ENCODE data around the gene VEZT.

The VEZT gene

GRCh38 chr12:95262808-95263207, 45.2 kb downstream of the VEZT start:
- Histone ChIP-seq H4K8ac (ENCODE audit: low read depth, low read length) (no peak overlapping the region), H3K27me3 (ENCODE audit: insufficient read depth, low read length, poor library complexity) (no peaks in the 10 kb centered on the region), H3K79me1 (ENCODE audit: low read length) (no peaks in the 10 kb centered on the region), H4K5ac (ENCODE audit: low read length) (no peak overlapping the region), H3K4me1 (ENCODE audit: control insufficient read depth, low read depth, low read length) (no peaks in the 10 kb centered on the region), H3K27ac (ENCODE audit: low read depth, low read length) (no peak overlapping the region), H3K4ac (ENCODE audit: low read depth, low read length) (no peak overlapping the region), H3K9ac (ENCODE audit: low read length) (no peak overlapping the region), H2AK5ac (ENCODE audit: low read length) (no peak overlapping the region), H3K4me2 (ENCODE audit: low read length) (no peak overlapping the region), H3K79me2 (ENCODE audit: control insufficient read depth, insufficient read depth, low read length) (no peaks in the 10 kb centered on the region), H2BK5ac (ENCODE audit: low read length) (no peak overlapping the region), H3K18ac (ENCODE audit: low read length) (no peak overlapping the region), H2BK120ac (ENCODE audit: low read depth, low read length) (no peak overlapping the region), H3K4me3 (ENCODE audit: low read length) (no peak overlapping the region), H3K56ac (ENCODE audit: low read length) (no peak overlapping the region), H3K36me3 (ENCODE audit: control insufficient read depth, insufficient read depth, low read length) (no peaks in the 10 kb centered on the region), H2BK15ac (replicated peaks; ENCODE audit: low read depth) (no peak overlapping the region), H3K23ac (ENCODE audit: low read length) (no peak overlapping the region)
- peak; percentile 25 for DNase-seq
- WGBS (ENCODE audit: extremely low coverage, insufficient coverage, low lambda C conversion rate): no CpG with 5 or more reads among the region's 3 CpGs

- no peak overlapping the region for H3K27ac ChIP-seq (ENCODE audit: low read depth, low read length)
- H3K79me2 ChIP-seq (ENCODE audit: control insufficient read depth, insufficient read depth, low read length): no peaks in the 10 kb centered on the region
- no peak overlapping the region for H4K8ac ChIP-seq (ENCODE audit: low read depth, low read length)
- peak; percentile 26 for DNase-seq
- no peak overlapping the region for H3K23ac ChIP-seq (ENCODE audit: low read length)
- no peak overlapping the region for H3K18ac ChIP-seq (ENCODE audit: low read length)
- H2AK5ac ChIP-seq (ENCODE audit: low read length): no peak overlapping the region
- no peak overlapping the region for H3K4ac ChIP-seq (ENCODE audit: low read depth, low read length)
- H4K5ac ChIP-seq (ENCODE audit: low read length): no peak overlapping the region
- H2BK120ac ChIP-seq (ENCODE audit: low read depth, low read length): no peak overlapping the region
- H2BK5ac ChIP-seq (ENCODE audit: low read length): no peak overlapping the region
- no peak overlapping the region for H3K4me2 ChIP-seq (ENCODE audit: low read length)
- no peaks in the 10 kb centered on the region for H3K36me3 ChIP-seq (ENCODE audit: control insufficient read depth, insufficient read depth, low read length)
- H3K4me3 ChIP-seq (ENCODE audit: low read length): no peak overlapping the region
- no peak overlapping the region for H3K56ac ChIP-seq (ENCODE audit: low read length)
- no peaks in the 10 kb centered on the region for H3K79me1 ChIP-seq (ENCODE audit: low read length)
- H3K9ac ChIP-seq (ENCODE audit: low read length): no peak overlapping the region
- no peak overlapping the region for H2BK15ac ChIP-seq (replicated peaks; ENCODE audit: low read depth)
- WGBS (ENCODE audit: extremely low coverage, insufficient coverage, low lambda C conversion rate): no CpG with 5 or more reads among the region's 2 CpGs
- no peaks in the 10 kb centered on the region for H3K4me1 ChIP-seq (ENCODE audit: control insufficient read depth, low read depth, low read length)
- no peaks in the 10 kb centered on the region for H3K27me3 ChIP-seq (ENCODE audit: insufficient read depth, low read length, poor library complexity)
Measured at GRCh38 chr12:95265765-95266164, 48.2 kb downstream of the VEZT start.

DNA sequence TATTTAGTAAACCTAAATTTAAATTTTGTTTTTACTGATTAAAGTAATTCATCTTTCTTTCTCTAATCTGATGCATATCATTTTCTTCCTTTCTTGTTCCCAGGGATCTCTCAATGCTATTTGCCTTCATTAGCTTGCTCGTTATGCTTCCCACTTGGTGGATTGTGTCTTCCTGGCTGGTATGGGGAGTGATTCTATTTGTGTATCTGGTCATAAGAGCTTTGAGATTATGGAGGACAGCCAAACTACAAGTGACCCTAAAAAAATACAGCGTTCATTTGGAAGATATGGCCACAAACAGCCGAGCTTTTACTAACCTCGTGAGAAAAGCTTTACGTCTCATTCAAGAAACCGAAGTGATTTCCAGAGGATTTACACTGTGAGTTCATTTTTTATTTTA, 48.6 kb downstream of the VEZT start:
- Histone ChIP-seq H3K4ac (ENCODE audit: low read depth, low read length) (no peak overlapping the region), H2BK5ac (ENCODE audit: low read length) (no peak overlapping the region), H3K36me3 (ENCODE audit: control insufficient read depth, insufficient read depth, low read length) (no peaks in the 10 kb centered on the region), H3K79me2 (ENCODE audit: control insufficient read depth, insufficient read depth, low read length) (no peaks in the 10 kb centered on the region), H3K9ac (ENCODE audit: low read length) (no peak overlapping the region), H3K4me1 (ENCODE audit: control insufficient read depth, low read depth, low read length) (no peaks in the 10 kb centered on the region), H3K23ac (ENCODE audit: low read length) (no peak overlapping the region), H3K79me1 (ENCODE audit: low read length) (no peaks in the 10 kb centered on the region), H4K5ac (ENCODE audit: low read length) (no peak overlapping the region), H3K27me3 (ENCODE audit: insufficient read depth, low read length, poor library complexity) (no peaks in the 10 kb centered on the region), H3K18ac (ENCODE audit: low read length) (no peak overlapping the region), H2BK15ac (replicated peaks; ENCODE audit: low read depth) (no peak overlapping the region), H4K8ac (ENCODE audit: low read depth, low read length) (no peak overlapping the region), H3K4me3 (ENCODE audit: low read length) (no peak overlapping the region), H3K56ac (ENCODE audit: low read length) (no peak overlapping the region), H3K4me2 (ENCODE audit: low read length) (no peak overlapping the region), H3K27ac (ENCODE audit: low read depth, low read length) (no peak overlapping the region), H2BK120ac (ENCODE audit: low read depth, low read length) (no peak overlapping the region), H2AK5ac (ENCODE audit: low read length) (no peak overlapping the region)
- no peak for DNase-seq
- no CpG with 5 or more reads among the region's 6 CpGs for WGBS (ENCODE audit: extremely low coverage, insufficient coverage, low lambda C conversion rate)

DNA sequence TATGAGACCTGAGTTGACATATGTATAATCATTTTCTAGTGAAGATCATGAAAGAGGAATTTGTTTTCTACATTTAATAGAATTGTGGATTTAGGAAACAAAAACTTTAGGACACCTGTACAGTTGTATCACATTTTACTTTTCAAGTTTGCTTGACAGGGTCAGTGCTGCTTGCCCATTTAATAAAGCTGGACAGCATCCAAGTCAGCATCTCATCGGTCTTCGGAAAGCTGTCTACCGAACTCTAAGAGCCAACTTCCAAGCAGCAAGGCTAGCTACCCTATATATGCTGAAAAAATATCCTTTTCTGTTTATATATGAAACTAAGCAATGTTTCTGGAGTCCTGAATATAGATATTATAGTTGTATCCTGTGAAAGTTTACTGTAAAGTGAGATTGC, 52.3 kb downstream of the VEZT start:
- H3K4me3 ChIP-seq (ENCODE audit: low read length): no peak overlapping the region
- H2BK15ac ChIP-seq (replicated peaks; ENCODE audit: low read depth): no peak overlapping the region
- WGBS (ENCODE audit: extremely low coverage, insufficient coverage, low lambda C conversion rate): no CpG with 5 or more reads among the region's 3 CpGs
- H4K5ac ChIP-seq (ENCODE audit: low read length): no peak overlapping the region
- H2AK5ac ChIP-seq (ENCODE audit: low read length): no peak overlapping the region
- H3K56ac ChIP-seq (ENCODE audit: low read length): no peak overlapping the region
- no peak overlapping the region for H3K9ac ChIP-seq (ENCODE audit: low read length)
- H3K79me2 ChIP-seq (ENCODE audit: control insufficient read depth, insufficient read depth, low read length): no peaks in the 10 kb centered on the region
- H2BK120ac ChIP-seq (ENCODE audit: low read depth, low read length): no peak overlapping the region
- no peaks in the 10 kb centered on the region for H3K4me1 ChIP-seq (ENCODE audit: control insufficient read depth, low read depth, low read length)
- peaks cover 2% of the 10 kb centered on the region for H3K79me1 ChIP-seq (ENCODE audit: low read length)
- no peak overlapping the region for H3K4ac ChIP-seq (ENCODE audit: low read depth, low read length)
- no peak overlapping the region for H3K23ac ChIP-seq (ENCODE audit: low read length)
- peaks cover 3% of the 10 kb centered on the region for H3K36me3 ChIP-seq (ENCODE audit: control insufficient read depth, insufficient read depth, low read length)
- H4K8ac ChIP-seq (ENCODE audit: low read depth, low read length): no peak overlapping the region
- H3K18ac ChIP-seq (ENCODE audit: low read length): no peak overlapping the region
- H3K27ac ChIP-seq (ENCODE audit: low read depth, low read length): no peak overlapping the region
- DNase-seq: no peak
- H2BK5ac ChIP-seq (ENCODE audit: low read length): no peak overlapping the region
- H3K27me3 ChIP-seq (ENCODE audit: insufficient read depth, low read length, poor library complexity): no peaks in the 10 kb centered on the region
- no peak overlapping the region for H3K4me2 ChIP-seq (ENCODE audit: low read length)

DNA sequence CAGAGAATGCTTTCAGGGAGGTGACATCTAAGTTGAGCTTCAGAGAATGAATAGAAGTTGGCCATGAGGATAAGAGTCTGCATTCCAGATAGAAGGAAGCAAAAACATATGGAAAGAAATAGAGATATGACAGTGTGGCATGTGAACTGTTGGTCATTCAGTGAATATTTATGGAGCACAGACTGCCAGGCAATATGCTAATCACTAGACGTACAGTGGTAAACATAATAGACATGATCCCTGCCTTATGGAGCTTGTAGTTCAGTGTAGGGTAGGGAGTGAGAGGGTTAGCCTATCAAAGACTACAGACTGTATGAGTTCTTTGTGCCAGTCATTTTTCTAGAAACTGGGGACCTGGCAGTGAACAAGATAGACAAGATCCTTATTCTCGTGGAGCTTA, 53.9 kb downstream of the VEZT start:
- no CpG with 5 or more reads among the region's 2 CpGs for WGBS (ENCODE audit: extremely low coverage, insufficient coverage, low lambda C conversion rate)
- no peak for DNase-seq
- Histone ChIP-seq H3K4me2 (ENCODE audit: low read length) (no peak overlapping the region), H3K79me1 (ENCODE audit: low read length) (peaks cover 2% of the 10 kb centered on the region), H3K9ac (ENCODE audit: low read length) (no peak overlapping the region), H3K79me2 (ENCODE audit: control insufficient read depth, insufficient read depth, low read length) (no peaks in the 10 kb centered on the region), H4K5ac (ENCODE audit: low read length) (no peak overlapping the region), H3K18ac (ENCODE audit: low read length) (no peak overlapping the region), H3K23ac (ENCODE audit: low read length) (no peak overlapping the region), H2AK5ac (ENCODE audit: low read length) (no peak overlapping the region), H2BK5ac (ENCODE audit: low read length) (no peak overlapping the region), H3K4me1 (ENCODE audit: control insufficient read depth, low read depth, low read length) (no peaks in the 10 kb centered on the region), H2BK120ac (ENCODE audit: low read depth, low read length) (no peak overlapping the region), H3K27me3 (ENCODE audit: insufficient read depth, low read length, poor library complexity) (no peaks in the 10 kb centered on the region), H3K27ac (ENCODE audit: low read depth, low read length) (no peak overlapping the region), H3K4ac (ENCODE audit: low read depth, low read length) (no peak overlapping the region), H4K8ac (ENCODE audit: low read depth, low read length) (no peak overlapping the region), H3K56ac (ENCODE audit: low read length) (no peak overlapping the region), H3K4me3 (ENCODE audit: low read length) (no peak overlapping the region), H3K36me3 (ENCODE audit: control insufficient read depth, insufficient read depth, low read length) (peaks cover 3% of the 10 kb centered on the region), H2BK15ac (replicated peaks; ENCODE audit: low read depth) (no peak overlapping the region)

GRCh38 chr12:95277139-95277538, 59.5 kb downstream of the VEZT start:
- no peak for DNase-seq

More at GRCh38 chr12:95277139-95277538, 59.5 kb downstream of the VEZT start:
- Histone ChIP-seq H2BK5ac (ENCODE audit: low read length) (no peak overlapping the region), H3K79me1 (ENCODE audit: low read length) (peaks cover 2% of the 10 kb centered on the region), H3K9ac (ENCODE audit: low read length) (no peak overlapping the region), H3K4ac (ENCODE audit: low read depth, low read length) (no peak overlapping the region), H4K5ac (ENCODE audit: low read length) (no peak overlapping the region), H2BK120ac (ENCODE audit: low read depth, low read length) (no peak overlapping the region), H3K4me1 (ENCODE audit: control insufficient read depth, low read depth, low read length) (peaks cover 4% of the 10 kb centered on the region), H2BK15ac (replicated peaks; ENCODE audit: low read depth) (no peak overlapping the region), H3K23ac (ENCODE audit: low read length) (no peak overlapping the region), H3K27me3 (ENCODE audit: insufficient read depth, low read length, poor library complexity) (no peaks in the 10 kb centered on the region), H3K4me3 (ENCODE audit: low read length) (no peak overlapping the region), H3K18ac (ENCODE audit: low read length) (no peak overlapping the region), H3K4me2 (ENCODE audit: low read length) (no peak overlapping the region), H3K56ac (ENCODE audit: low read length) (no peak overlapping the region), H3K79me2 (ENCODE audit: control insufficient read depth, insufficient read depth, low read length) (no peaks in the 10 kb centered on the region), H3K27ac (ENCODE audit: low read depth, low read length) (no peak overlapping the region), H3K36me3 (ENCODE audit: control insufficient read depth, insufficient read depth, low read length) (peaks cover 3% of the 10 kb centered on the region), H2AK5ac (ENCODE audit: low read length) (no peak overlapping the region), H4K8ac (ENCODE audit: low read depth, low read length) (no peak overlapping the region)
- WGBS (ENCODE audit: extremely low coverage, insufficient coverage, low lambda C conversion rate): no CpG with 5 or more reads among the region's 1 CpG
